Measurements from ENCODE around the gene EPG5. TPM values are rescaled to one million over a fixed set of nuclear protein-coding genes. Genes with fewer than 3 reads are reported as not detected.

Gene EPG5
- total and polyA plus RNA-seq, 9 of the 15 experiments (the other 6 are each of a cell fraction or from before 2014, with no cell fraction given), result 1.3 to 10.7 (median 5.2) TPM

- ATAC-seq (no peak), DNase-seq (ENCODE audit: extremely low read depth in 1 of 4, low spot score in 3 of 4) (no peak), FAIRE-seq (no peak)
- ChIA-PET POLR2A (interaction anchor here (1.4 kb wide), 1 partner anchor 14 kb away, joined by 3 read pairs; no protein-coding TSS in a partner anchor), CTCF (ENCODE audit: low intra/inter-chr PET ratio) (no interaction called here)
- in situ Hi-C loops (cut with MboI), result no loop called here
- intact Hi-C loops (cut with micrococcal nuclease), result no loop called here
- no peak overlapping the region for H3K9ac ChIP-seq (ENCODE audit: insufficient read depth in 1 of 2, low read depth in 2 of 2, low read length in 2 of 2)
- no peaks in the 10 kb centered on the region for H4K20me1 ChIP-seq (replicated peaks; ENCODE audit: control insufficient read depth, insufficient read depth, low read length)
- H3K4me1 ChIP-seq (replicated peaks in 1 of 2; ENCODE audit: control insufficient read depth in 2 of 2, insufficient read depth in 2 of 2, low read length in 2 of 2), result peaks cover 0 to 5% of the 10 kb centered on the region in 2 experiments; a peak in 3 of 5 replicates
- H3K36me3 ChIP-seq (ENCODE audit: control insufficient read depth, insufficient read depth, low read length), result peaks cover 31% of the 10 kb centered on the region; the same call in 2 of the 3 replicates
- H3K9me3 ChIP-seq (replicated peaks; ENCODE audit: control insufficient read depth, insufficient read depth, low read depth, low read length), result no peaks in the 10 kb centered on the region
- BruUV-seq (replicated peaks), result no TSS peak
- no peak overlapping the region for H2AFZ ChIP-seq (ENCODE audit: low read depth, low read length)
- no peaks in the 10 kb centered on the region for H3K79me2 ChIP-seq (ENCODE audit: control insufficient read depth, insufficient read depth, low read length)
- TF ChIP-seq ERF (CRISPR knock-in tag; IDR thresholded peaks at IDR 0.05) (no peak), NFIC (IDR thresholded peaks at IDR 0.05) (0 out of 2 replicates have a peak, but pooled peaks have one; percentile 20)
- H3K9me1 ChIP-seq (ENCODE audit: control insufficient read depth, insufficient read depth, low read length), result no peaks in the 10 kb centered on the region
- H3K27me3 ChIP-seq (ENCODE audit: control insufficient read depth in 2 of 2, insufficient read depth in 2 of 2, low read length in 2 of 2), result no peaks in the 10 kb centered on the region
- H3K4me3 ChIP-seq, result no peak overlapping the region
- 52% methylated on average over 3 of the region's 5 CpGs for WGBS (ENCODE audit: insufficient coverage, low coverage, missing lambda C conversion rate)
- H3K4me2 ChIP-seq (ENCODE audit: insufficient read depth, low read length), result no peak overlapping the region
- no peak overlapping the region for H3K27ac ChIP-seq (ENCODE audit: extremely low read depth, low read depth, low read length)
Observed at GRCh38 chr18:46013484-46014189, 46.5 kb upstream of the EPG5 start.

- no peaks in the 10 kb centered on the region for H3K9me3 ChIP-seq (replicated peaks; ENCODE audit: control insufficient read depth, insufficient read depth, low read depth, low read length)
- 85% methylated on average over 4 of the region's 4 CpGs for WGBS (ENCODE audit: insufficient coverage, low coverage, missing lambda C conversion rate)
- no peaks in the 10 kb centered on the region for H4K20me1 ChIP-seq (replicated peaks; ENCODE audit: control insufficient read depth, insufficient read depth, low read length)
- ATAC-seq (no peak), DNase-seq (ENCODE audit: extremely low read depth in 1 of 4, low spot score in 3 of 4) (no peak), FAIRE-seq (no peak)
- H3K4me3 ChIP-seq, result no peak overlapping the region
- CTCF ChIA-PET (ENCODE audit: low intra/inter-chr PET ratio), result no interaction called here
- H2AFZ ChIP-seq (ENCODE audit: low read depth, low read length), result no peak overlapping the region
- H3K4me1 ChIP-seq (replicated peaks in 1 of 2; ENCODE audit: control insufficient read depth in 2 of 2, insufficient read depth in 2 of 2, low read length in 2 of 2), result peaks cover 0 to 5% of the 10 kb centered on the region in 2 experiments; a peak in 3 of 5 replicates
- POLR2A ChIA-PET, result interaction anchor here (0.6 to 1.5 kb wide), 3 partner anchors 8 to 59 kb away, joined by 3 to 4 read pairs (median 3); no protein-coding TSS in a partner anchor
- H3K9ac ChIP-seq (ENCODE audit: insufficient read depth in 1 of 2, low read depth in 2 of 2, low read length in 2 of 2), result no peak overlapping the region
- H3K4me2 ChIP-seq (ENCODE audit: insufficient read depth, low read length), result no peak overlapping the region
- H3K36me3 ChIP-seq (ENCODE audit: control insufficient read depth, insufficient read depth, low read length), result peaks cover 32% of the 10 kb centered on the region; the same call in 2 of the 3 replicates
- H3K27me3 ChIP-seq (ENCODE audit: control insufficient read depth in 2 of 2, insufficient read depth in 2 of 2, low read length in 2 of 2), result no peaks in the 10 kb centered on the region
- intact Hi-C loops (cut with micrococcal nuclease) (no loop called here), in situ Hi-C loops (cut with MboI) (no loop called here)
- no peak overlapping the region for H3K27ac ChIP-seq (ENCODE audit: extremely low read depth, low read depth, low read length)
- no peaks in the 10 kb centered on the region for H3K9me1 ChIP-seq (ENCODE audit: control insufficient read depth, insufficient read depth, low read length)
- BruUV-seq (replicated peaks), result no TSS peak
- no peaks in the 10 kb centered on the region for H3K79me2 ChIP-seq (ENCODE audit: control insufficient read depth, insufficient read depth, low read length)
- TF ChIP-seq JUN (IDR thresholded peaks at IDR 0.05; ENCODE audit: borderline replicate concordance, low read depth, low read length) (no peak), JUN (CRISPR knock-in tag; IDR thresholded peaks at IDR 0.05; ENCODE audit: borderline replicate concordance) (no peak), MITF (IDR thresholded peaks at IDR 0.05) (no peak), ZNF695 (CRISPR knock-in tag; IDR thresholded peaks at IDR 0.05) (no peak), HDAC3 (IDR thresholded peaks at IDR 0.05; ENCODE audit: borderline replicate concordance, partially characterized antibody) (no peak), ZNF354B (CRISPR knock-in tag; IDR thresholded peaks at IDR 0.05) (no peak), RAD21 (CRISPR knock-in tag; conservative IDR thresholded peaks at IDR 0.05 in 1 of 2, IDR thresholded peaks at IDR 0.05 in 1 of 2) (no peak), ZNF398 (CRISPR knock-in tag; IDR thresholded peaks at IDR 0.05) (no peak)
- TF ChIP-seq, protein P1, sequence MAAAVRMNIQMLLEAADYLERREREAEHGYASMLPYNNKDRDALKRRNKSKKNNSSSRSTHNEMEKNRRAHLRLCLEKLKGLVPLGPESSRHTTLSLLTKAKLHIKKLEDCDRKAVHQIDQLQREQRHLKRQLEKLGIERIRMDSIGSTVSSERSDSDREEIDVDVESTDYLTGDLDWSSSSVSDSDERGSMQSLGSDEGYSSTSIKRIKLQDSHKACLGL (CRISPR knock-in tag; IDR thresholded peaks at IDR 0.05; ENCODE audit: borderline replicate concordance, poor library complexity, severe bottlenecking), result no peak
Observed at GRCh38 chr18:46010676-46011075, 43.5 kb upstream of the EPG5 start.
